GM19463 (cell line): ENCODE measurements around the gene TMPRSS9.

Experiments used
- ATAC-seq: cut with Tn5 transposase; IDR thresholded peaks from one replicate; pipeline ENCODE4 v1.9.1; 2021; ENCODE audit warnings: mild to moderate bottlenecking, moderate library complexity; ENCODE audit not compliant: unreplicated experiment

The TMPRSS9 gene

DNA sequence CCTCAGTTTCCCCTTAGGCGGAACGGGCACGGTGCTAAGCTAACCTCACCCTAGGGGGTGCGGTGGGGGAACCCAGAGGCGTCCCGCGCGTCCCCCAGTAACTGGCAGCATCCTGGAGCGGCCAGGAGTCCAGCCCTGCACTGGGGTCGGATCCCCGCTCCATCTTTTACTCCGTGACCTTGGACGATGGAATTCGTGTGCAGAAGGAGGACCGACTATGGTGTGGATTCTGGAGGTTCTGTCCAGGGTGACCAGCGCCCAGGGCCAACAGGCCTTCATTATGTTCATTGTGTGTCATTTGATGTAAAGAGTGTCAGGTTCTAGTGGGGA is 31.0 kb upstream of the TMPRSS9 start:
- no peak for ATAC-seq

DNA sequence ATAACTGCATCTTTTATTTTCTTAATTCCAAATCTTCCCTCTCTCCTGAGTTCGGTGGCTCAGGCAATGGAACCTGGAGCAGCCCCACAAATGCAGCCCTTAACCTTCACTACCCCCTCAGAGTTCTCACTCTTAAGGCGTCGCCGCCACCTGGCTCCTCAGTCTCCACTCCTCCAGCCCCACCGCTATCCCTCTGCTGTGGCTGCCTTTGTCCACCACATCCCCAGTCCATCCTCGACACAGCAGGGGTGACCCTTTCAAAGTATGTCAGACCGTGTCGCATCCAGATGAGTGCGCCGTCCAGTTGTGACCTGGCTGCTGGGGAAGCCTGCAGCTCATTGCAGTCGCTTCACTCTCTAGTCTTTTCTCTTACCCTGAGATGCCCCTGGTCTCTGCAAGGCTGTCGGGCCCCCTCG is 30.6 kb upstream of the TMPRSS9 start:
- no peak for ATAC-seq

DNA sequence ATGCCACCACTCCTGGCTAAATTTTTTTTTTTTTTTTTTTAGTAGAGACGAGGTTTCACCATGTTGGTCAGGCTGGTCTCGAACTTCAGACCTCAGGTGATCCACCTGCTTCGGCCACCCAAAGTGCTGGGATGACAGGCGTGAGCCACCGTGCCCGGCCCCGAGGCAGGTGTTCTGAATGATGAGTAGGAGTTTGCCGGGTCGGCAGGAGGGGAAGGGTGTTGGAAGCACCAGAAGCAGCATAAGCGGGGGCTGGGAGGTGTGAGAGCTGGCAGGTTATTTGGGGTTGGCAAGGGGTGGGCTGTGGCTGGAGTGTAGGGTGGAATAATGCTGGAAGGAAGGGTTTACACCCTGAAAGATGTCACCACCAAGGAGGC is 29.8 kb upstream of the TMPRSS9 start:
- no peak for ATAC-seq

GRCh38 chr19:2330632-2331284 is 29.3 kb upstream of the TMPRSS9 start:
- no peak for ATAC-seq

DNA sequence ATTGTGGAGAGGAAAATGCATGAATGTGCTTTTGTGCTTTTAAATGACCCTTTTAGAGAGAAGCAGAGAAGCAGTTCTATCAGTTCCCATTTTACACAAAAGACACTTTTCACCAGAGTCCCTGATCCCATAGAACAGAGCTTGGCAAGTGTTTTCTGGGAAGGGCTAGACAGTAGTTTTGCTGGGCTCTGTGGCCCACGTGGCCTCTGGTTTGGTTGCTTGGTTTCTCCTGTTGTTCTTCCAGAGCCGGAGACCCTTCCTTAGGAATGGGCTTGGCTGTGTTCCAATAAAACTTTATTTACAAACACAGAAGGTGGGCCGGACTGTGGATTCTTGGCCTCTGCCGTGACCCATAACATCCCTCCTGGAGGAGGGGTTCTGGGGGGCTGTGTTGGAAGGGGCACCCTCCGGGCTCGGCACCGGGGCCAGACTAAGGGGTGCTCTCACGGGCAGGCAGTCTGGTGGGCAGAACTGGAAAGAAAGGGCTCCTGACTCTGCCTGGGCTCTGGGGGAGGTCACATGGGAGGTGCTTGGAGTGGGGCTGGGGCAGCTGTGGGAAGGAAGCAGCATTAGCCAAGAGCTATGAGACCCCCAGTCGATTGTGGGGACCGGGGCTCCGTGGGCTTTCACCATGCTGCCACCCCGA is 28.3 kb upstream of the TMPRSS9 start:
- no peak for ATAC-seq

DNA sequence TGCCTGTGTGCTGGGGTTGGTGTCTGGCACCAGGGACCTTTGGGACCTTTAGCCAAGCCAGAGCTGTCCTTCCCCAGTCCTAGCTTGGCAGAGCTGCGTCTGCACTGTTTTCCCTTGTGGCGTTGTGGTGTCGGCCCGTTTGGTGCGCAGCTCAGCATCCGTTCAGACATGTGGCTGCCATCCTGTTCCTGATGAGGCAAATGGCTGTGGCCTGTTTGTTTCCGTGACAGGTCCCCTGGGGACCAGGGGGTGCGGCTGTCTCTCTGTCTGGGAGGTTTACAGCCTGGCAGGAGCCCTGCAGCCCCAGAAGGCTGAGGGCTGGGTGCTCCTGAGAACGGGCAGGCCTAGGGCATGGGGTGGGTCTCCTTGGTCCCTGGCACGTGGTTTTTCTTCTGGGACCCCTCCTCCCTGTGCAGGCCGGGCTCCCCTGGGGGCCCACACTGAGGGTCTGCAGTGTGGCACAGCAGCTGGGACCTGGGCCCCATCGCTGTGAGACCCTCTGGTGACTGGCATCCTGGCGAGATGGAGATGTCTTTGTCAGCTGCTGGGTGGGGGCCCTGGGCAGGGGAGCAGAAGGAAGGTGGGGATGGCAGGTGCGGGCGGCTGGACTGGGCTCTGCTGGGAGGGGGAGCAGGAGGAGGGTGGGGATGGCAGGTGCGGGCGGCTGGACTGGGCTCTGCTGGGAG is 27.6 kb upstream of the TMPRSS9 start:
- peak; percentile 53 for ATAC-seq

DNA sequence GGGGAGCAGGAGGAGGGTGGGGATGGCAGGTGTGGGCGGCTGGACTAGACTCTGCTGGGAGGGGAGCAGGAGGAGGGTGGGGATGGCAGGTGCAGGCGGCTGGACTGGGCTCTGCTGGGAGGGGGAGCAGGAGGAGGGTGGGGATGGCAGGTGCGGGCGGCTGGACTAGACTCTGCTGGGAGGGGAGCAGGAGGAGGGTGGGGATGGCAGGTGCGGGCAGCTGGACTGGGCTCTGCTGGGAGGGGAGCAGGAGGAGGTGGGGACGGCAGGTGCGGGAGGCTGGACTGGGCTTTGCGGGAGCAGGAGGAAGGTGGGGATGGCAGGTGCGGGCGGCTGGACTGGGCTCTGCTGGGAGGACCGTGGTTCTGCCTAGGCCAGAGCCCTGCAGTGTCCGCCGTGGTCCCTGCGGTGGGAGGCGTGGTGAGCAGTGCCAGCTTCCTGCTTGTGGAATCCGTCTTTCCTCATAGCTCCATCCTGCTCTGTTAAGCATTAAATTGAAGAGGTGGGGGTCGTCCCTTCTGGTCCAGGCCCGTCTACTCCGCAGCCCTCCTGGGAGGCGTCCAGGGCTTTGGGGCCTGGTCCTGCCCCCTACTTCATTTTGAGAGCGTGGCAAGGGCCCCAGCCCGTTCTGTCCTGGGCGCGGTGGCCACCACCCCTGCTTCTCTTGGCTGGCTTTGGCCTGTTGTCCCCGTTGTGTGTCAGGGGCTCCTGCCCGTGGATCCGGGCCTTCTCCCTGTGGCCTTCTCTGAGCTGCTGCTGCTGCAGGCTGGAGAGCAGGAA is 26.8 kb upstream of the TMPRSS9 start:
- no peak for ATAC-seq

- no peak for ATAC-seq
These were observed 26.3 kb upstream of the TMPRSS9 start for GRCh38 chr19:2333807-2334211.

GRCh38 chr19:2334426-2334825 is 25.6 kb upstream of the TMPRSS9 start:
- ATAC-seq, result no peak

GRCh38 chr19:2334986-2335846 is 24.8 kb upstream of the TMPRSS9 start:
- no peak for ATAC-seq

- ATAC-seq, result no peak
These were observed 24.2 kb upstream of the TMPRSS9 start for GRCh38 chr19:2335848-2336247.

DNA sequence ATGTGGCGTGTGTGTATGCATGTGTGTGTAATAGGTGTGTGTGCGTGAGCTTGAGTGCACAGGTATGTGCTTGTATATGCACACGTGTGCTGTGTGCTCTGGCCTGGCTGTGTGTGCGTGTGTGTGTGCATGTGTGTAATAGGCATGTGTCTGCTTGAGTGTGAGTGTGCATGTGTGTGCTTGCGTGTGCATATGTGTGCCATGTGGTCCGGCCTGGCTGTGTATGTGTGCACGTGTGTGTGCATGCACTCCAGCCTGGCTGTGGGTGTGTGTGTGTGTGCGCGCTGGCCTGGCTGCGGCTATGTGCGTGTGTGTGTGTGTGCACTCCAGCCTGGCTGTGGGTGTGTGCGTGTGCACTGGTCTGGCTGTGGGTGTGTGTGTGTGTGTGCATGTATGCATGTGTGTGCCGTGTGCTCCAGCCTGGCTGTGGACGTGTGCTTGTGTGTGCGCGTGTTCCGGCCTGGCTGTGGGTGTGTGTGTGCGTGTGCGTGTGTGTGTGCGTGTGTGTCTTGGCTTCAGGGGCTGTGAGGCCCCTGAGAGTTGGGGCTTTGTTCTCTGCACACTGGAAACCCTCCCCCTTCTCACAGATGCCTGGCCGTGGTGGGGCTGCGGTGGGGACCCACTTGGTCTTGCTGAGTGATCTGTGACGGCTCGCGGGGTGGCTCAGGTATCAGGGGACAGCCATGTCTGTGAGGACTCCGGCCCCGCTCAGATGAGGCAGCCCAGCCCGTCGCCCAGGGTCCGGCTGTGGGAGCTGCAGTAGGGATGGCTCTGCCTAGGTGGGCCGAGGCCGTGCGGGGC is 23.3 kb upstream of the TMPRSS9 start:
- ATAC-seq, result no peak

- no peak for ATAC-seq
These were observed 22.7 kb upstream of the TMPRSS9 start for GRCh38 chr19:2337329-2337707.

DNA sequence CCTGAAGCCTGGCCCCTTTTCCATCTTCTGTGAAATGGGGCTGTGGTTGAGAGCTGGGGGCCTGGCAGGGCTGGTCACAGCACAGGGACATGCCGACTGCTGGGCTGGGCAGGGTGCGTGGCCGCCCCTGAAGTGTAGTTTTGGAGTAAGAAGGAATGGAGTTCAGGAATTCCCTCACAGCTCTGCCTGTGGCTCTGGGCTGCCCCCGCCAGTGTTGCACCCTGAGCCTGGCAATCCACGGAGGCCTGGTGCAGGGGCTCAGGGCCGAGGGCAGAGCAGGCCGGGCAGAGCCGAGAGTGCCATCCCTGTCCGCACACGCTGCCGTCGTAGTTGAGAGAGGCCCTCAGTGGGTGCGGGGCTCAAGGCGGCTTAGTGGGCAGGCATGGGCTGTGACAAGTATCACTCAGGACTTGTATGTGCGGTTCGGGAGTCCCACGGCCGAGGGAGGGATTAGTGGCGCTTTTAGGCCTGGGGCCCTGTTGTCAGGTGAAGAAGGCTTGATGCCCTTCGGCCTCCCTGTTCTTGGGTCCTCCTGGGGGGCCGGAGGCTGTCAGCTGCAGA is 21.9 kb upstream of the TMPRSS9 start:
- ATAC-seq, result no peak

DNA sequence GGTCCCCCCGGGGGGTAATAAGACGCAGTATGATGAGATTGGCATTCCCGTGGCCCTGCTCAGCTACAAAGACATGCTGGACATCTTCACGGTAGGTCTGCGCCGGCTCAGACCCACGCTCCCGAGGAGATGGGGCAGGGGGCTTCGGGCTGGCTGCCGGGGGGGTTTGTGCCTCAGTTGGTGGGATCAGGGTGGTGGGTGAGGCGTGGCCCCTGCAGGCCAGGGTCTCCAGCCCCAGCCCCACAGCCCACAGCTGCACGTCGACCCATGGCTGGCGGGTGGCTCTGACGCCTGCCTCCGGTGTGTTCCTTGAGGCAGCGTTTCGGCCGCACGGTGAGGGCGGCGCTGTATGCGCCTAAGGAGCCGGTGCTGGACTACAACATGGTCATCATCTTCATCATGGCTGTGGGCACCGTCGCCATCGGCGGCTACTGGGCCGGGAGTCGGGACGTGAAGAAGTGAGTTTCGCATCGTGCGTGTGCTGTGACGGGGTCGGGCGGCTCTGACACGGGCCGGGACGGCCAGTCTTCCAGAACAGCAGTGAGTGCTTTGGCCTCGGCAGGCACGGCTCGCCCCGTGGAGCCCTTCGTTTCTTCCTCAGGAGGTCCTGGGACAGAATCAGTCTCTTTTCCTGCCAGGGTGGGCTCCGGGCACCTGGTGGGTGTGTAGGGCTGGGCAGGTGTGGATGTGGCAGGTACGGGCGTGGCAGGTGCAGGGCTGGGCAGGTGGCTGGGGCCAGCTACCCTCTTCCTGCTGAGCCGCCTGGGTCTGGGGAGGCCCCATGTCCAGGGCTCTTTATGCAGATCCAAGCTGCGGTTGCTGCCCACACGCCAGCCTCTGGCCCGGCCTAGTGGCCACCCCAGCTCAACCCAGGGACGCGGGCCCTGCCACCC is 21.1 kb upstream of the TMPRSS9 start:
- ATAC-seq, result no peak

DNA sequence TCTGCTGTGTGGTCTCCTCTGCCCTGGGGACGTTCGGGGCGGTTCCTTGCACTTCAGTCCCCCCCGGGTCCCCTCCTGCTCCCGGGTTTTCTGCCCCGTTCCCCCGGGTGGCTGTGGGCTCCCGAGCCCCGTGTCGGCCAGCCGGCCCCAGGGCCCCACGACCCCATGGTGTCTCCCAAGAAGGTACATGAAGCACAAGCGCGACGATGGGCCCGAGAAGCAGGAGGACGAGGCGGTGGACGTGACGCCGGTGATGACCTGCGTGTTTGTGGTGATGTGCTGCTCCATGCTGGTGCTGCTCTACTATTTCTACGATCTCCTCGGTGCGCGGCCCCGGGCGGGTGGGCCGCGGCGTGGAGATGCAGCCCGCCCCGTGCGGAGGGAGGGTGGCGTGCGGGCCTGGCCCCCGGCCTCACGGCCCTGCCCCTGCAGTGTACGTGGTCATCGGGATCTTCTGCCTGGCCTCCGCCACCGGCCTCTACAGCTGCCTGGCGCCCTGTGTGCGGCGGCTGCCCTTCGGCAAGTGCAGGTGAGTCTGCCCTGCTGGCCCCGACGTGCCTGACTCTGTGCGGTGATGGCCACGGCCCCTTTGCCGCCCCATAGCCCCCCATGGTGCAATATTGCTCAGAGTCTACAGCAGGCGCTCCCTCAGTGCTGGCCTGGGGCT is 20.3 kb upstream of the TMPRSS9 start:
- ATAC-seq, result no peak

- ATAC-seq, result no peak
These were observed 19.4 kb upstream of the TMPRSS9 start for GRCh38 chr19:2340496-2341243.
